ENCODE measurements around the gene CEP63.
A peak's percentile ranks its signal among the peaks of the same experiment; 100 is the strongest.

Gene CEP63

DNA sequence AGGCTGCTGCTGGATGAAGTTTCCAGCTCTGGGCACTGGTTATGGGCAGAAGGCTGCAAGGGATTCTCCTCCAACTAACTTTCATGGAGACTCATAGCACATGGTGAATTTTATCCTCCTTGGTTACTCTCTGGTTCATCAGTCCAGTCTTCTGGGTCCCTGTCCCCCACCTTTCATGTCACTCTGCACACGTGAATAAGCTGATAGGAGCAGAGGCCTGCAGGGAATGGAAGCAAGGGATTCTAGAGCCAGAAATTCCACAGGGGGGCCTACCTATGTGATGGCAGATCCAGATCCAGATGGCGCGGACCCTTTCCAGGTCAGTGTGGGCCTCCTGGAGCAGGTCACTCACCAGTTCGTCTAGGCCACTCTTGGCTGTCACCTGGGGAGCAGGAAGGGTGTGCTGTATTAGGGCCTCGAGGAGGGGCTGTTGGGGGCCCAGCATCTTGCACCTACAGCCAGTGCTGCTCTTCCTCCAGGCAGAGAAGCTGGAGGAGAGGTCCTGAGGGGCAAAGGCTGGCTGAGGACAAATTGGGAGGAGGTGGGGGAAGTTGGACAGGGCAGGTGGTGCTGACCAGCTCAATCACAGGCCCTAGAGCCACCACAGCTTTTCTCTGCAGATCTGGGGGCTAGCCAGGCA, 134.7 kb downstream of the CEP63 start:
- no peaks in the 10 kb centered on the region for H3K36me3 ChIP-seq (ENCODE audit: control insufficient read depth, insufficient read depth, low read length, severe bottlenecking)
- no peak overlapping the region for H3K4me3 ChIP-seq (ENCODE audit: low read length)
- no peaks in the 10 kb centered on the region for H3K9me3 ChIP-seq (ENCODE audit: control insufficient read depth, low read length)
- no peak for DNase-seq (ENCODE audit: low read depth)
- H3K4me1 ChIP-seq (ENCODE audit: control insufficient read depth, insufficient read depth, low read length), result no peaks in the 10 kb centered on the region
- H3K9ac ChIP-seq (ENCODE audit: low read length), result no peak overlapping the region
- no peaks in the 10 kb centered on the region for H3K27me3 ChIP-seq (replicated peaks; ENCODE audit: control insufficient read depth, insufficient read depth, low read length)

- Histone ChIP-seq H3K36me3 (ENCODE audit: control insufficient read depth, insufficient read depth, low read length, severe bottlenecking) (no peaks in the 10 kb centered on the region), H3K4me3 (ENCODE audit: low read length) (no peak overlapping the region)
- peak; percentile 33 for DNase-seq (ENCODE audit: low read depth)
Observed at GRCh38 chr3:134621854-134622253, 136.0 kb downstream of the CEP63 start.

DNA sequence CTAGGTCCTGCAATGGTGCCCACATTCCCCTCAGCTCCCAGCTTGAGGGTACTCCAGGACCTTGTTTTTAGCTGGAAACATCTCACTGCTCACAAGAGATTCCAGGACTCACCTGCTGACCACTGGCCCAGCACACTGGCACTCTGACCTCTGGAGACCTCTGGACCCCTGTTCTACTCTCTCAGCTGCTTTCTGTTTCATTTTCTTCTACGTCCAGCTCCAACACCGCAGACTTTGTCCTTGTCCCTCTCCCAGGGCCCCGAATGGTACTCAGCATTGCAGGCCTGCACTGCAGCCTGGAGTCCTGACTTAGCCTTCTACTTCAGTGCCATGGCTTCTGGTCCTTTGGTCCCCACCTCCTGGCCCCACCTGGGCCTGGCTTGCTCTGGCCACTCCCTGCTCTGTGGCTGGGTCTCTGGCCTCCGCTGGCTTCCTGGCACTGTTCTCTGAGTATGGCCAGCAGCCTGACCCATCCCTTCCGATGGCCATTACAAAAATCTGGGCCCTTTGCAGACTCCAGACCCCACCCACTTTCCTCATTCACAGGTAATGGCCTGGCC, 137.0 kb downstream of the CEP63 start:
- no peak overlapping the region for H3K9ac ChIP-seq (ENCODE audit: low read length)
- H3K27me3 ChIP-seq (replicated peaks; ENCODE audit: control insufficient read depth, insufficient read depth, low read length), result no peaks in the 10 kb centered on the region
- H3K4me3 ChIP-seq (ENCODE audit: low read length), result no peak overlapping the region
- DNase-seq (ENCODE audit: low read depth), result no peak
- H3K9me3 ChIP-seq (ENCODE audit: control insufficient read depth, low read length), result no peaks in the 10 kb centered on the region
- H3K4me1 ChIP-seq (ENCODE audit: control insufficient read depth, insufficient read depth, low read length), result no peaks in the 10 kb centered on the region
- no peaks in the 10 kb centered on the region for H3K36me3 ChIP-seq (ENCODE audit: control insufficient read depth, insufficient read depth, low read length, severe bottlenecking)

More at GRCh38 chr3:134621854-134622253, 136.0 kb downstream of the CEP63 start:
- H3K27me3 ChIP-seq (replicated peaks; ENCODE audit: control insufficient read depth, insufficient read depth, low read length), result no peaks in the 10 kb centered on the region
- no peak overlapping the region for H3K9ac ChIP-seq (ENCODE audit: low read length)
- no peaks in the 10 kb centered on the region for H3K4me1 ChIP-seq (ENCODE audit: control insufficient read depth, insufficient read depth, low read length)
- no peaks in the 10 kb centered on the region for H3K9me3 ChIP-seq (ENCODE audit: control insufficient read depth, low read length)

- Histone ChIP-seq H3K27me3 (replicated peaks; ENCODE audit: control insufficient read depth, insufficient read depth, low read length) (no peaks in the 10 kb centered on the region), H3K4me1 (ENCODE audit: control insufficient read depth, insufficient read depth, low read length) (no peaks in the 10 kb centered on the region), H3K9ac (ENCODE audit: low read length) (no peak overlapping the region), H3K36me3 (ENCODE audit: control insufficient read depth, insufficient read depth, low read length, severe bottlenecking) (no peaks in the 10 kb centered on the region), H3K9me3 (ENCODE audit: control insufficient read depth, low read length) (no peaks in the 10 kb centered on the region), H3K4me3 (ENCODE audit: low read length) (no peak overlapping the region)
- DNase-seq (ENCODE audit: low read depth), result no peak
Observed at GRCh38 chr3:134623615-134624245, 137.9 kb downstream of the CEP63 start.

All from adipocyte (in vitro differentiated cells).